ENCODE results near the gene FES. TPM values are rescaled to one million over a fixed set of nuclear protein-coding genes. Genes with fewer than 3 reads are reported as not detected.

Gene FES
- total and polyA plus RNA-seq, 9 donors, result 12.6 to 17.9 (median 16.0) TPM

DNA sequence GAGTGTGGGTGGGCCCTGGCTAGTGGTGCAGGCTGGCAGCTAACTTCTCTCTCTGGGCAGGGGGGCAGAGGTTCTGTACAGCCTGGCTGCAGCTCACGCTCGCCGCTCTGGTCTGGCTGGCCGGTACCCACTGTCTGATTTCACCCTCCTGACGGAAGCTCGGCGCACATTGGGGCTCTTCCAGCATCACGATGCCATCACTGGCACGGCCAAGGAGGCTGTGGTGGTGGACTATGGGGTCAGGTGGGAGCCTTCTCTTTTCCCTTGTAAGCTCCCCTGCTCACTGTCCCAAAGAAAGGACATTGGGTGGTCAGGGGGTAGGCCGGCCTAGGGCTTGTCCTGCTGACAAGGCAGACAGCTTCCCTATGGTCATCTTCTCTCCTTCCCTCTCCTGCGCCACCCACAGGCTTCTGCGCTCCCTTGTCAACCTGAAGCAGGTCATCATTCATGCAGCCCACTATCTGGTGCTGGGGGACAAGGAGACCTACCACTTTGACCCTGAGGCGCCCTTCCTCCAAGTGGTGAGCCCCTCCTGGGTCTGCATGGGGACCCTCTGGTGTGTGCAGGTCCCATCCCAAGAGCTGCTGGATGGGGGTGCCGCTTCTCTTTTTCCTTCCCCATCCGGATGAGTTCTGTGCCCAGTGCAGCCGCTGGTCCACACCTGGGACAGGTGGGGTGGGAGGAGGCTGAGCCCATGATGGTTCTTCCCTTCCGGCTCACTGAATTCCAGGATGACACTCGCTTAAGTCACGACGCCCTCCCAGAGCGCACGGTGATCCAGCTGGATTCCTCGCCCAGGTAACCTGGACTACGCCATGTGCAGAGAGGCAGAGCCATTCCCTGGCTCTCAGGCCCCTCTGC lies 26.4 kb downstream of the FES start:
- Histone ChIP-seq H3K27ac (ENCODE audit: low read length) (no peak overlapping the region), H3K4me1 (ENCODE audit: control insufficient read depth, insufficient read depth, low read length) (peaks cover 9% of the 10 kb centered on the region)
- 95% methylated on average over 12 of the region's 24 CpGs for WGBS (ENCODE audit: insufficient coverage)

GRCh38 chr15:90911302-90911623 lies 27.0 kb downstream of the FES start:
- Histone ChIP-seq H3K4me3 (ENCODE audit: low read length) (no peak overlapping the region), H3K27ac (ENCODE audit: low read length) (no peak overlapping the region), H3K4me1 (ENCODE audit: control insufficient read depth, insufficient read depth, low read length) (peaks cover 14% of the 10 kb centered on the region), H3K36me3 (ENCODE audit: control insufficient read depth, insufficient read depth, low read length) (peaks cover 92% of the 10 kb centered on the region), H3K9me3 (replicated peaks; ENCODE audit: control insufficient read depth, low read depth, low read length) (no peaks in the 10 kb centered on the region), H3K27me3 (ENCODE audit: control insufficient read depth, insufficient read depth, low read length) (no peaks in the 10 kb centered on the region)
- WGBS (ENCODE audit: insufficient coverage), result 93% methylated on average over 18 of the region's 19 CpGs
- no peak for DNase-seq

More for the DNA sequence above, 26.4 kb downstream of the FES start:
- DNase-seq, result no peak
- H3K9me3 ChIP-seq (replicated peaks; ENCODE audit: control insufficient read depth, low read depth, low read length), result no peaks in the 10 kb centered on the region
- no peak overlapping the region for H3K4me3 ChIP-seq (ENCODE audit: low read length)
- H3K27me3 ChIP-seq (ENCODE audit: control insufficient read depth, insufficient read depth, low read length), result no peaks in the 10 kb centered on the region
- H3K36me3 ChIP-seq (ENCODE audit: control insufficient read depth, insufficient read depth, low read length), result peaks cover 92% of the 10 kb centered on the region

- no peaks in the 10 kb centered on the region for H3K27me3 ChIP-seq (ENCODE audit: control insufficient read depth, insufficient read depth, low read length)
- H3K27ac ChIP-seq (ENCODE audit: low read length), result no peak overlapping the region
- H3K4me3 ChIP-seq (ENCODE audit: low read length), result no peak overlapping the region
- 93% methylated on average over 26 of the region's 30 CpGs for WGBS (ENCODE audit: insufficient coverage)
- H3K4me1 ChIP-seq (ENCODE audit: control insufficient read depth, insufficient read depth, low read length), result peaks cover 14% of the 10 kb centered on the region
- no peaks in the 10 kb centered on the region for H3K9me3 ChIP-seq (replicated peaks; ENCODE audit: control insufficient read depth, low read depth, low read length)
- peaks cover 92% of the 10 kb centered on the region for H3K36me3 ChIP-seq (ENCODE audit: control insufficient read depth, insufficient read depth, low read length)
- DNase-seq, result no peak
Observed at GRCh38 chr15:90911906-90912769, 27.8 kb downstream of the FES start.

DNA sequence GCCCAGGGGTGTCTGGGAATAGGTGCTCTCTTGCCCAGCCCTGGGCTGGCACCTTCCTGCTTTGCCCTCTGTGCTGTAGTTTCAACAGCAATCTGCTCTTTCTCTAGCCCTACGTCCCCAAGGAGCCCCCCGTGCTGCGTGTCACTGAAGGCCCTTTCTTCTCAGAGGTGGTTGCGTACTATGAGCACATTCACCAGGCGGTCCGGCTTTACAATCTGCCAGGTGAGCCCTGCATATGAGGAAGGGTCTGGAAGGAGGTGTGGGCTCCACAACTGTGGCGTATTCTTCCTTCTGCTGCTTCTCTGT lies 28.4 kb downstream of the FES start:
- Histone ChIP-seq H3K4me3 (ENCODE audit: low read length) (no peak overlapping the region), H3K27me3 (ENCODE audit: control insufficient read depth, insufficient read depth, low read length) (no peaks in the 10 kb centered on the region), H3K4me1 (ENCODE audit: control insufficient read depth, insufficient read depth, low read length) (peaks cover 14% of the 10 kb centered on the region), H3K36me3 (ENCODE audit: control insufficient read depth, insufficient read depth, low read length) (peaks cover 92% of the 10 kb centered on the region), H3K27ac (ENCODE audit: low read length) (no peak overlapping the region), H3K9me3 (replicated peaks; ENCODE audit: control insufficient read depth, low read depth, low read length) (no peaks in the 10 kb centered on the region)
- no peak for DNase-seq
- WGBS (ENCODE audit: insufficient coverage), result 100% methylated on average over 5 of the region's 7 CpGs

GRCh38 chr15:90913398-90913944 lies 29.2 kb downstream of the FES start:
- Histone ChIP-seq H3K27me3 (ENCODE audit: control insufficient read depth, insufficient read depth, low read length) (no peaks in the 10 kb centered on the region), H3K4me1 (ENCODE audit: control insufficient read depth, insufficient read depth, low read length) (peaks cover 14% of the 10 kb centered on the region), H3K9me3 (replicated peaks; ENCODE audit: control insufficient read depth, low read depth, low read length) (no peaks in the 10 kb centered on the region), H3K36me3 (ENCODE audit: control insufficient read depth, insufficient read depth, low read length) (peaks cover 93% of the 10 kb centered on the region), H3K4me3 (ENCODE audit: low read length) (no peak overlapping the region), H3K27ac (ENCODE audit: low read length) (no peak overlapping the region)
- WGBS (ENCODE audit: insufficient coverage), result 94% methylated on average over 8 of the region's 12 CpGs
- DNase-seq, result no peak

GRCh38 chr15:90914305-90915080 lies 30.2 kb downstream of the FES start:
- H3K4me1 ChIP-seq (ENCODE audit: control insufficient read depth, insufficient read depth, low read length), result peaks cover 14% of the 10 kb centered on the region
- H3K27me3 ChIP-seq (ENCODE audit: control insufficient read depth, insufficient read depth, low read length), result no peaks in the 10 kb centered on the region
- H3K36me3 ChIP-seq (ENCODE audit: control insufficient read depth, insufficient read depth, low read length), result peaks cover 94% of the 10 kb centered on the region
- H3K4me3 ChIP-seq (ENCODE audit: low read length), result no peak overlapping the region
- 91% methylated on average over 18 of the region's 22 CpGs for WGBS (ENCODE audit: insufficient coverage)
- DNase-seq, result no peak
- H3K9me3 ChIP-seq (replicated peaks; ENCODE audit: control insufficient read depth, low read depth, low read length), result no peaks in the 10 kb centered on the region
- H3K27ac ChIP-seq (ENCODE audit: low read length), result no peak overlapping the region

DNA sequence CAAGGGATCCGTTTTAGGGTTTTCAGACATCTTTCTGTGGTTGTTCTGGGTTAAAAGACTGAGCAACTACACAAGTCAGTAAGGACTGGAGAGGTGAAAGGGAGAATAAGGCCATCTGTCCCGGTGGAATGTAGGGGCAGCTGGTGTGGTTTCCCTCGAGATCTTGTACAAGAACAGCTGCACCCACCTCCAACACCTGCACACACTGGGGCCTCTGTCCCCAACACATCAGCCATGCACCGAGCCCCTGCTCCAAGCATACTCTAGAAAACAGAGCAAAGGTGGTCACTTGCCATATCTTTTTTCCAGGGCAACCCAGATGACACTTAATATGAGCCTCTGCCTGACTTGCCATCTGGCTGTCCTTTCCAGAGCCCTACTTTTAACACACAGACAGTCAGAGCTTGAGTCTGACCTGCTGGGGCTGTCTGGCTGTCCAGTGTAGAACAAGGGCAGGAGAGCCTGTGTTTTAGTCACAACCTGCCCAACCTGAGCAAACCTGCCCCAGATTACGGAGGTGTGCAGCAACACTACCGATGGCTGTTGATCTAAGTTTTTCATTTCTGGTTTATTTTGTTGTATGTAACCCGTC lies 31.0 kb downstream of the FES start:
- H3K27ac ChIP-seq (ENCODE audit: low read length), result no peak overlapping the region
- H3K36me3 ChIP-seq (ENCODE audit: control insufficient read depth, insufficient read depth, low read length), result peaks cover 95% of the 10 kb centered on the region
- peaks cover 14% of the 10 kb centered on the region for H3K4me1 ChIP-seq (ENCODE audit: control insufficient read depth, insufficient read depth, low read length)
- DNase-seq, result no peak
- H3K9me3 ChIP-seq (replicated peaks; ENCODE audit: control insufficient read depth, low read depth, low read length), result no peaks in the 10 kb centered on the region
- 72% methylated on average over 2 of the region's 7 CpGs for WGBS (ENCODE audit: insufficient coverage)
- no peak overlapping the region for H3K4me3 ChIP-seq (ENCODE audit: low read length)
- H3K27me3 ChIP-seq (ENCODE audit: control insufficient read depth, insufficient read depth, low read length), result no peaks in the 10 kb centered on the region

GRCh38 chr15:90915808-90916440 lies 31.6 kb downstream of the FES start:
- no peak overlapping the region for H3K4me3 ChIP-seq (ENCODE audit: low read length)
- no peak overlapping the region for H3K27ac ChIP-seq (ENCODE audit: low read length)
- H3K9me3 ChIP-seq (replicated peaks; ENCODE audit: control insufficient read depth, low read depth, low read length), result no peaks in the 10 kb centered on the region
- peak; percentile 53 for DNase-seq
- peaks cover 14% of the 10 kb centered on the region for H3K4me1 ChIP-seq (ENCODE audit: control insufficient read depth, insufficient read depth, low read length)
- WGBS (ENCODE audit: insufficient coverage), result 68% methylated on average over 18 of the region's 25 CpGs
- no peaks in the 10 kb centered on the region for H3K27me3 ChIP-seq (ENCODE audit: control insufficient read depth, insufficient read depth, low read length)
- peaks cover 95% of the 10 kb centered on the region for H3K36me3 ChIP-seq (ENCODE audit: control insufficient read depth, insufficient read depth, low read length)

DNA sequence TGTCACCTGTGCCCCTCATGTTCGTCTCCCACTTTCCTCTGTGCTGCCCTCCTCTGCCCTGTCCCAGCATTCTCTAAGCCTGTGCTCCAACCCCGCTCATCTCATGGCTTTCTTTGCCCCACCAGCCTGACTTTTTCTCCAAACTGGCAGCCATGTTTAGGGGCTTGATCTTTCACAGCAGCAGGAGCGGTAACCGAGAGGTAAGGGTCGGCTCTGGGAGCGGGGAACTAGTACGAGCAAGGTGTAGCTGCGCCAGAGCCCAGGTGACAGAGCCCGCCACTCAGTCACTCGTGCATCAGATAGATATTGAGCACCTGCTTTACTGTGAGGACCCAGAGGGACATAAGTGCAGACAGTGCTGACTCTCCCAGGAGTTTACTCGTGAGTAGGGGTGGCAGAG lies 32.2 kb downstream of the FES start:
- no peak for DNase-seq
- 87% methylated on average over 11 of the region's 11 CpGs for WGBS (ENCODE audit: insufficient coverage)
- Histone ChIP-seq H3K36me3 (ENCODE audit: control insufficient read depth, insufficient read depth, low read length) (peaks cover 92% of the 10 kb centered on the region), H3K4me3 (ENCODE audit: low read length) (no peak overlapping the region), H3K27me3 (ENCODE audit: control insufficient read depth, insufficient read depth, low read length) (no peaks in the 10 kb centered on the region), H3K27ac (ENCODE audit: low read length) (no peak overlapping the region), H3K9me3 (replicated peaks; ENCODE audit: control insufficient read depth, low read depth, low read length) (no peaks in the 10 kb centered on the region), H3K4me1 (ENCODE audit: control insufficient read depth, insufficient read depth, low read length) (peaks cover 14% of the 10 kb centered on the region)
